H7 (cell line): ENCODE measurements around the gene EPHA7. TPM values are rescaled to one million over a fixed set of nuclear protein-coding genes. Genes with fewer than 3 reads are reported as not detected.
A peak's percentile ranks its signal among the peaks of the same experiment; 100 is the strongest.

Experiments used
- DNase-seq: peaks from one replicate; pipeline ENCODE4 v3.0.0; 2012
- H3K27me3 ChIP-seq: 2 replicates; pipeline ENCODE4 v1.6.0; 2011; ENCODE audit warnings: mild to moderate bottlenecking, low read length; ENCODE audit not compliant: control insufficient read depth, insufficient read depth
- H3K36me3 ChIP-seq: replicated peaks from 2 replicates; pipeline ENCODE4 v1.5.1; 2011; ENCODE audit warnings: low read length; ENCODE audit not compliant: control insufficient read depth, insufficient read depth
- H3K4me3 ChIP-seq: 2 replicates; pipeline ENCODE4 v1.5.1; 2011; ENCODE audit warnings: low read depth, mild to moderate bottlenecking, control low read depth, low read length, moderate library complexity; ENCODE audit not compliant: insufficient read depth
- total RNA-seq: library from RNA; depleted of rRNA; stranded (reverse); fragments of >200 nt; shearing (Covaris generic); gene quantifications from 2 replicates; pipeline ENCODE4 v1.2.3, GENCODE V29; 2014; rRNA removed

Gene EPHA7
- total RNA-seq: 6.6 and 10.2 TPM in 2 replicates

- Histone ChIP-seq H3K4me3 (peak within 1 kb of the TSS; percentile 91), H3K27me3 (peaks cover 24% of the 10 kb centered on the region), H3K36me3 (no peaks in the 10 kb centered on the region)
- DNase-seq: peak; percentile 94
Observed at GRCh38 chr6:93419304-93420162, at the start of gene EPHA7. Gene EPHA7 (minus strand): TSS chr6:93419559. CDS start chr6:93419341, 218 bp downstream.

GRCh38 chr6:93468291-93468690 is 48.9 kb upstream of the EPHA7 start:
- no peaks in the 10 kb centered on the region for H3K27me3 ChIP-seq
- peak; percentile 28 for DNase-seq
- no peak overlapping the region for H3K4me3 ChIP-seq
- H3K36me3 ChIP-seq: no peaks in the 10 kb centered on the region

GRCh38 chr6:93454533-93454932 is 35.2 kb upstream of the EPHA7 start:
- no peak overlapping the region for H3K4me3 ChIP-seq
- H3K27me3 ChIP-seq: no peaks in the 10 kb centered on the region
- no peaks in the 10 kb centered on the region for H3K36me3 ChIP-seq
- DNase-seq: peak; percentile 7

- H3K27me3 ChIP-seq: no peaks in the 10 kb centered on the region
- no peak overlapping the region for H3K4me3 ChIP-seq
- no peaks in the 10 kb centered on the region for H3K36me3 ChIP-seq
- DNase-seq: no peak
Observed at GRCh38 chr6:93453956-93454355, 34.6 kb upstream of the EPHA7 start.

GRCh38 chr6:93447874-93448273 is 28.5 kb upstream of the EPHA7 start:
- Histone ChIP-seq H3K27me3 (no peaks in the 10 kb centered on the region), H3K4me3 (no peak overlapping the region), H3K36me3 (no peaks in the 10 kb centered on the region)
- DNase-seq: no peak

GRCh38 chr6:93437491-93437890 is 18.1 kb upstream of the EPHA7 start:
- H3K4me3 ChIP-seq: no peak overlapping the region
- no peaks in the 10 kb centered on the region for H3K27me3 ChIP-seq
- DNase-seq: no peak
- no peaks in the 10 kb centered on the region for H3K36me3 ChIP-seq

GRCh38 chr6:93433592-93433991 is 14.2 kb upstream of the EPHA7 start:
- no peak overlapping the region for H3K4me3 ChIP-seq
- no peak for DNase-seq
- H3K27me3 ChIP-seq: no peaks in the 10 kb centered on the region
- no peaks in the 10 kb centered on the region for H3K36me3 ChIP-seq

GRCh38 chr6:93424303-93425064 is 5.1 kb upstream of the EPHA7 start:
- no peaks in the 10 kb centered on the region for H3K27me3 ChIP-seq
- DNase-seq: no peak
- H3K4me3 ChIP-seq: no peak overlapping the region
- H3K36me3 ChIP-seq: no peaks in the 10 kb centered on the region

GRCh38 chr6:93423542-93423941 is 4.2 kb upstream of the EPHA7 start:
- H3K4me3 ChIP-seq: no peak overlapping the region
- H3K36me3 ChIP-seq: no peaks in the 10 kb centered on the region
- no peak for DNase-seq
- H3K27me3 ChIP-seq: peaks cover 2% of the 10 kb centered on the region; the same call in 1 of the 2 replicates

GRCh38 chr6:93420163-93420795 is 920 bp upstream of the EPHA7 start:
- H3K4me3 ChIP-seq: peak overlapping the region; percentile 48
- no peaks in the 10 kb centered on the region for H3K36me3 ChIP-seq
- H3K27me3 ChIP-seq: peaks cover 22% of the 10 kb centered on the region
- no peak for DNase-seq

GRCh38 chr6:93418408-93419303 is 703 bp downstream of the EPHA7 start:
- no peaks in the 10 kb centered on the region for H3K36me3 ChIP-seq
- peak; percentile 78 for DNase-seq
- H3K27me3 ChIP-seq: peaks cover 24% of the 10 kb centered on the region
- H3K4me3 ChIP-seq: peak overlapping the region; percentile 91

GRCh38 chr6:93418033-93418407 is 1.3 kb downstream of the EPHA7 start:
- Histone ChIP-seq H3K4me3 (peak overlapping the region; percentile 91), H3K36me3 (no peaks in the 10 kb centered on the region), H3K27me3 (peaks cover 24% of the 10 kb centered on the region)
- DNase-seq: peak; percentile 26

GRCh38 chr6:93417421-93418013 is 1.8 kb downstream of the EPHA7 start:
- H3K27me3 ChIP-seq: peaks cover 24% of the 10 kb centered on the region

More at GRCh38 chr6:93417421-93418013, 1.8 kb downstream of the EPHA7 start:
- H3K36me3 ChIP-seq: no peaks in the 10 kb centered on the region
- DNase-seq: no peak
- peak overlapping the region; percentile 91 for H3K4me3 ChIP-seq
